Nephron progenitor cell (in vitro differentiated cells): Measurements from ENCODE around the gene ABCC4.

Experiments used
- DNase-seq: peaks from one replicate; pipeline ENCODE4 v3.0.0; 2021
- H3K27ac Mint-ChIP-seq: 2 replicates; pipeline ENCODE4 v1.8.0; 2021; ENCODE audit warnings: mild to moderate bottlenecking, moderate library complexity, mixed read lengths
- H3K27me3 Mint-ChIP-seq: 2 replicates; pipeline ENCODE4 v1.8.0; 2021; ENCODE audit warnings: mild to moderate bottlenecking, low read depth, mixed read lengths; ENCODE audit not compliant: poor library complexity
- H3K36me3 Mint-ChIP-seq: 2 replicates; pipeline ENCODE4 v1.8.0; 2021; ENCODE audit warnings: low read depth, mixed read lengths
- H3K4me1 Mint-ChIP-seq: 2 replicates; pipeline ENCODE4 v1.8.0; 2021; ENCODE audit warnings: mixed read lengths
- H3K4me3 Mint-ChIP-seq: 2 replicates; pipeline ENCODE4 v1.8.0; 2021; ENCODE audit warnings: mild to moderate bottlenecking, moderate library complexity, mixed read lengths
- H3K9me3 Mint-ChIP-seq: 2 replicates; pipeline ENCODE4 v1.8.0; 2021; ENCODE audit warnings: mild to moderate bottlenecking, moderate library complexity, mixed read lengths
- CTCF ChIP-seq: fragments of 200-600 bp; sonication (generic); IDR thresholded peaks from 2 replicates; pipeline ENCODE4 v1.5.0; 2021; ENCODE audit warnings: antibody characterized with exemption

Gene ABCC4

GRCh38 chr13:95323930-95324662 is 22.8 kb upstream of the ABCC4 start:
- no peak for TF ChIP-seq CTCF
- Mint-ChIP-seq H3K4me3 (no peak overlapping the region), H3K27ac (no peak overlapping the region), H3K27me3 (peaks cover 2% of the 10 kb centered on the region), H3K4me1 (peaks cover 10% of the 10 kb centered on the region), H3K9me3 (peaks cover 8% of the 10 kb centered on the region), H3K36me3 (no peaks in the 10 kb centered on the region)
- no peak for DNase-seq

DNA sequence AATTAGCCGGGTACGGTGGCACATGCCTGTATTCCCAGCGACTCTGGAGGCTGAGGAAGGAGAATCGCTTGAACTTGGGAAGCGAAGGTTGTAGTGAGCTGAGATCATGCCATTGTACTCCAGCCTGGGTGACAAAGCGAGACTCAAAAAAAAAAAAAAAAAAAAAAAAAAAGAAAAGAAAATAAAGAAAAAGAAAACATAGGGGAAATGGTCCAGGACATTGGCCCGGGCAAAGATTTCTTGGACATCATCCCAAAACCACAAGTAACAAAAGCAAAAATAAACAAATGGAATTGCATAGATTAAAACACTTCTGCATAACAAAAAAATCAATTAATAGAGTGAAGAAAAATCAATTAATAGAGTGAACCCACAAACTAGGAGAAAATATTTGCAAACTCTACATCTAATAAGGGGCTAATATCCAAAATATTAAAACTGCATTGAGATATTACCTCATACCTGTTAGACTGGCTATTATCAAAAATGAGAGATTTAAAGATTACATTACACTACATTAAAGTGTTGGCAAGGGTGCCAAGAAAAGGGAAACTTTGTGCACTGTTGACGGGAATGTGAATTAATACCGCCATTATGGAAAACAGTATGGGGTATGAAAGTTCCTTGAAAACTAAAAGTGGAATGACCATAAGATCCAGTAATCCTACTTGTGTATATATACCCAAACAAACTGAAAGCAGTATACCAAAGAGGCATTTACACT is 18.5 kb upstream of the ABCC4 start:
- no peak for TF ChIP-seq CTCF
- peaks cover 16% of the 10 kb centered on the region for H3K9me3 Mint-ChIP-seq
- peaks cover 14% of the 10 kb centered on the region for H3K4me1 Mint-ChIP-seq
- DNase-seq, result no peak
- H3K27me3 Mint-ChIP-seq, result peaks cover 2% of the 10 kb centered on the region
- H3K4me3 Mint-ChIP-seq, result no peak overlapping the region
- no peaks in the 10 kb centered on the region for H3K36me3 Mint-ChIP-seq
- H3K27ac Mint-ChIP-seq, result no peak overlapping the region

DNA sequence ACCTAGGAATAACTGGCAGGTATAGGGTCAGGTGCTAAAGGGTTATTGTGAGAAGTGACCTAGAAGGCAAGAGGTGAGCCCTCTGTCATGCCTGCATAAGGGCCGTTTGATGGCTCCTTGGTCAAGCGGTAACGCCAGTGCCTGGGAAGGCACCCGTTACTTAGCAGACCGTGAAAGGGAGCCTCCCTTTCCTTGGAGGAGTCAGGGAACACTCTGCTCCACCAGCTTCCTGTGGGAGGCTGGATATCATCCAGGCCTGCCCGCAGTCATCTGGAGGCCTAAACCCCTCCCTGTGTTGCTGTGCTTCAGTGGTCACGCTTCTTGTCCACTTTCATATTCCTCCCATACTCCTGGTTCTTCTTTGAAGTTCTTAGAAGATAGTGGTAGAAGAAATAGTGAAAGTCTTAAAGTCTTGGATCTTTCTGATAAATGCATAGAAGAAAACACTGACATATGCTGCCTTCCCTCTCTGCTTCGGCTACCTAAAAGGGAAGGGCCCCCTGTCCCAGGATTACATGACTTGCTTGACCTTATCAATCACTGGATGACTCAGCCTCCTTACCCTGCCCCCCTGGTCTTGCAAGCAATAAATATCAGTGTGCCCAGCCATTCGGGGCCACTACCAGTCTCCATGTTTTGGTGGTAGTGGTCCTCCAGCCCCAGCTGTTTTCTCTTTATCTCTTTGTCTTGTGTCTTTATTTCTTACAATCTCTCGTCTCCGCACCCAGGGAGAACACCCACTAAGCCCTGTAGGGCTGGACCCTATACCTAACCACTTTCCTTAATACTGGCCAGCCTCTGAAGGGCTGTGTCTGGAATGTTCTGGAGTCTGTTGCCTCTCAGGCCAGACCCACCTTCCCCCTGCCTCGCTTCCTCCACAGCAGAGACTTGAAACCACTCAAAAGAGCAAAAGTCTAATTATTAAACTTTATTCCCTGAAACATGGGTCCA is 16.1 kb upstream of the ABCC4 start:
- Mint-ChIP-seq H3K27ac (peak overlapping the region; percentile 73), H3K36me3 (no peaks in the 10 kb centered on the region), H3K27me3 (peaks cover 6% of the 10 kb centered on the region), H3K9me3 (peaks cover 16% of the 10 kb centered on the region), H3K4me1 (peaks cover 14% of the 10 kb centered on the region), H3K4me3 (no peak overlapping the region)
- peak; percentile 12 for DNase-seq
- no peak for TF ChIP-seq CTCF

GRCh38 chr13:95315752-95316151 is 14.5 kb upstream of the ABCC4 start:
- no peak for DNase-seq
- Mint-ChIP-seq H3K36me3 (no peaks in the 10 kb centered on the region), H3K27ac (no peak overlapping the region), H3K4me3 (no peak overlapping the region), H3K9me3 (peaks cover 17% of the 10 kb centered on the region), H3K4me1 (peaks cover 14% of the 10 kb centered on the region), H3K27me3 (peaks cover 6% of the 10 kb centered on the region)
- no peak for TF ChIP-seq CTCF

- Mint-ChIP-seq H3K27ac (no peak overlapping the region), H3K36me3 (peaks cover 15% of the 10 kb centered on the region)
Measured at GRCh38 chr13:95307507-95307906, 6.3 kb upstream of the ABCC4 start.

More at GRCh38 chr13:95307507-95307906, 6.3 kb upstream of the ABCC4 start:
- H3K4me3 Mint-ChIP-seq, result no peak overlapping the region
- H3K27me3 Mint-ChIP-seq, result peaks cover 13% of the 10 kb centered on the region
- no peak for DNase-seq
- H3K9me3 Mint-ChIP-seq, result peaks cover 28% of the 10 kb centered on the region
- peaks cover 5% of the 10 kb centered on the region for H3K4me1 Mint-ChIP-seq
- TF ChIP-seq CTCF, result no peak
